IgD-negative memory B cell (primary cell): ENCODE results near the gene PUS10. TPM values are rescaled to one million over a fixed set of nuclear protein-coding genes. Genes with fewer than 3 reads are reported as not detected.
"Not testable (repeated sequence)": the region's sequence is repeated elsewhere in the genome, so short reads cannot be mapped to it uniquely, and the experiment has no call there.

ENCODE experiments used
- H3K27ac Mint-ChIP-seq, 3 donors: one replicate each; pipeline ENCODE4 v1.8.0; 2020 to 2022; ENCODE audit warnings: mild to moderate bottlenecking in 3 of 3, mixed read lengths in 3 of 3, moderate library complexity in 1 of 3
- H3K27me3 Mint-ChIP-seq: one replicate; pipeline ENCODE4 v1.8.0; 2021; ENCODE audit warnings: mixed read lengths
- H3K36me3 Mint-ChIP-seq: one replicate; pipeline ENCODE4 v1.8.0; 2020; ENCODE audit warnings: mild to moderate bottlenecking, mixed read lengths
- H3K4me1 Mint-ChIP-seq, 3 donors: one replicate each; pipeline ENCODE4 v1.8.0; 2020 to 2022; ENCODE audit warnings: mixed read lengths in 3 of 3, mild to moderate bottlenecking in 1 of 3
- H3K4me3 Mint-ChIP-seq, 4 donors: one replicate each; pipeline ENCODE4 v1.8.0; 2020 to 2022; ENCODE audit warnings: mild to moderate bottlenecking in 4 of 4, mixed read lengths in 4 of 4, moderate library complexity in 3 of 4
- H3K9me3 Mint-ChIP-seq, 3 donors: one replicate each; pipeline ENCODE4 v1.8.0; 2020 to 2021; ENCODE audit warnings: mixed read lengths in 3 of 3, mild to moderate bottlenecking in 1 of 3
- polyA plus RNA-seq: library from polyadenylated mRNA; unstranded; fragments of 300-500 nt; fragmentation: Illumina TruSeq; gene quantifications from one replicate; pipeline ENCODE4 v1.2.3, GENCODE V29; 2021

The PUS10 gene
- polyA plus RNA-seq, 1 donor from 2014 or later: 6.8 TPM

- H3K27me3 Mint-ChIP-seq, H3K9me3 Mint-ChIP-seq, H3K36me3 Mint-ChIP-seq, H3K4me3 Mint-ChIP-seq: not testable (repeated sequence)
- H3K27ac Mint-ChIP-seq: peak overlapping the region in 2 of 3 donors; percentile 1 to 4
- peaks cover 7 to 15% (median 9%) of the 10 kb centered on the region in 3 donors for H3K4me1 Mint-ChIP-seq
These were observed 112.2 kb downstream of the PUS10 start for GRCh38 chr2:60905867-60906266.

- Mint-ChIP-seq H3K27ac (peak overlapping the region in 2 of 3 donors; percentile 32 to 40), H3K36me3 (peaks cover 11% of the 10 kb centered on the region), H3K4me1 (peaks cover 19 to 33% (median 23%) of the 10 kb centered on the region in 3 donors)
- not testable (repeated sequence) for H3K9me3 Mint-ChIP-seq, H3K4me3 Mint-ChIP-seq, H3K27me3 Mint-ChIP-seq
These were observed 116.8 kb downstream of the PUS10 start for GRCh38 chr2:60901296-60901695.

GRCh38 chr2:60899892-60900249 lies 118.2 kb downstream of the PUS10 start:
- H3K4me1 Mint-ChIP-seq: peaks cover 18 to 33% (median 19%) of the 10 kb centered on the region in 3 donors
- H3K27ac Mint-ChIP-seq: peak overlapping the region; percentile 17 to 87 (median 59)
- H3K27me3 Mint-ChIP-seq: no peaks in the 10 kb centered on the region
- H3K36me3 Mint-ChIP-seq: peaks cover 8% of the 10 kb centered on the region
- peak overlapping the region in 1 of 4 donors; percentile 80 for H3K4me3 Mint-ChIP-seq
- H3K9me3 Mint-ChIP-seq: no peaks in the 10 kb centered on the region

- Mint-ChIP-seq H3K27me3 (no peaks in the 10 kb centered on the region), H3K36me3 (peaks cover 8% of the 10 kb centered on the region), H3K27ac (peak overlapping the region; percentile 59 to 87 (median 78)), H3K9me3 (no peaks in the 10 kb centered on the region), H3K4me3 (peak overlapping the region in 2 of 4 donors; percentile 80 to 81), H3K4me1 (peaks cover 19 to 36% (median 19%) of the 10 kb centered on the region in 3 donors)
These were observed 118.7 kb downstream of the PUS10 start for GRCh38 chr2:60899230-60899891.

GRCh38 chr2:60898567-60898966 lies 119.5 kb downstream of the PUS10 start:
- Mint-ChIP-seq H3K27ac (peak overlapping the region in 2 of 3 donors; percentile 66 to 77), H3K27me3 (no peaks in the 10 kb centered on the region), H3K4me1 (peaks cover 21 to 42% (median 24%) of the 10 kb centered on the region in 3 donors), H3K36me3 (peaks cover 10% of the 10 kb centered on the region), H3K9me3 (no peaks in the 10 kb centered on the region), H3K4me3 (peak overlapping the region in 1 of 4 donors; percentile 22)

Other genes with a start within 250 kb of the PUS10 start
- gene REL, start 136.7 kb downstream of the PUS10 start, polyA plus RNA-seq: 64.7 TPM
- gene PEX13, start 535 bp downstream of the PUS10 start, polyA plus RNA-seq: 10.0 TPM
- gene SANBR, start 47.6 kb upstream of the PUS10 start, polyA plus RNA-seq: 1.7 TPM
- gene C2orf74, start 143.9 kb upstream of the PUS10 start, polyA plus RNA-seq: 40.9 TPM